ENCODE data around the gene DENND1A.

GRCh38 chr9:123460091-123460490, 469.8 kb downstream of the DENND1A start:
- TF ChIP-seq GATA2 (IDR thresholded peaks at IDR 0.05; ENCODE audit: low read depth, low read length) (no peak), GATA3 (IDR thresholded peaks at IDR 0.05; ENCODE audit: low read depth, low read length) (no peak)

All from SH-SY5Y (cell line).